Esophagus squamous epithelium (tissue), 4 donors: Measurements from ENCODE around the gene CST9L.

ENCODE experiments used
- CTCF ChIP-seq, 6 experiments: fragments of 450-650 bp in 4 of 6; fragments of 200-600 bp in 2 of 6; sonication (generic) in 2 of 6; IDR thresholded peaks; one replicate each; pipeline ENCODE4 v1.5.1; 2016 to 2019; ENCODE audit warnings: antibody characterized with exemption in 6 of 6, mild to moderate bottlenecking in 4 of 6, moderate library complexity in 4 of 6
- POLR2A ChIP-seq, 4 donors: fragments of 450-650 bp; IDR thresholded peaks; one replicate each; pipeline ENCODE4 v1.6.1; 2017; ENCODE audit warnings: antibody characterized with exemption in 4 of 4, mild to moderate bottlenecking in 4 of 4, moderate library complexity in 3 of 4

- TF ChIP-seq POLR2A (IDR thresholded peaks at IDR 0.05) (no peak), CTCF (IDR thresholded peaks at IDR 0.05) (no peak)
Measured at GRCh38 chr20:23574977-23575376, 6.7 kb upstream of the CST9L start.
